ENCODE data around the gene GAS2L3. TPM values are rescaled to one million over a fixed set of nuclear protein-coding genes. Genes with fewer than 3 reads are reported as not detected.

Gene GAS2L3
- polyA plus RNA-seq, 1 of the 3 experiments (the other 2 are of a cell fraction): 1.6 TPM

GRCh38 chr12:100671396-100672074, 98.1 kb downstream of the GAS2L3 start:
- Histone ChIP-seq H3K9me3 (no peaks in the 10 kb centered on the region), H2AFZ (ENCODE audit: low read depth) (no peak overlapping the region), H3K4me2 (no peak overlapping the region), H3K36me3 (replicated peaks in 1 of 2; ENCODE audit: control insufficient read depth in 1 of 2, insufficient read depth in 2 of 2, low read length in 1 of 2) (no peaks in the 10 kb centered on the region), H3K27me3 (ENCODE audit: insufficient read depth) (no peaks in the 10 kb centered on the region), H3F3A (replicated peaks; ENCODE audit: insufficient read depth) (peaks cover 4% of the 10 kb centered on the region), H3K4me1 (ENCODE audit: control insufficient read depth in 1 of 2, insufficient read depth in 2 of 2, low read depth in 1 of 2, low read length in 1 of 2) (peaks cover 0 to 2% of the 10 kb centered on the region in 2 experiments; a peak in 1 of 4 replicates), H3K4me3 (ENCODE audit: low read depth in 2 of 2, low read length in 1 of 2) (no peak overlapping the region; a peak in 1 of 4 replicates), H3K9ac (no peak overlapping the region), H3K27ac (ENCODE audit: low read depth in 2 of 2, low read length in 1 of 2) (no peak overlapping the region), H3K9me2 (no peaks in the 10 kb centered on the region), H3K79me2 (ENCODE audit: insufficient read depth) (no peaks in the 10 kb centered on the region), H4K20me1 (ENCODE audit: insufficient read depth) (no peaks in the 10 kb centered on the region)
- no peak for DNase-seq
- ChIA-PET POLR2A (no interaction called here), CTCF (interaction anchor here (1.0 to 3.9 kb wide), 7 partner anchors 11 to 436 kb away, joined by 3 to 20 read pairs (median 5); no protein-coding TSS in a partner anchor)
- TF ChIP-seq REST (IDR thresholded peaks at IDR 0.05; ENCODE audit: low read depth, low read length): no peak
- no peak for TF ChIP-seq IRF3 (IDR thresholded peaks at IDR 0.05; ENCODE audit: low read depth, low read length)
- TF ChIP-seq RFX5 (IDR thresholded peaks at IDR 0.05; ENCODE audit: low read length): no peak
- TF ChIP-seq GABPA (IDR thresholded peaks at IDR 0.05; ENCODE audit: low read depth): no peak
- TF ChIP-seq FOXM1 (IDR thresholded peaks at IDR 0.05; ENCODE audit: low read depth): no peak
- TF ChIP-seq RCOR1 (IDR thresholded peaks at IDR 0.05; ENCODE audit: low read length): no peak
- no peak for TF ChIP-seq SMC3 (IDR thresholded peaks at IDR 0.05; ENCODE audit: low read depth, low read length)
- WGBS (ENCODE audit: low lambda C conversion rate): 37% methylated on average over 6 of the region's 7 CpGs

- Histone ChIP-seq H2AFZ (ENCODE audit: low read depth) (no peak overlapping the region), H3K79me2 (ENCODE audit: insufficient read depth) (no peaks in the 10 kb centered on the region), H3K9me3 (no peaks in the 10 kb centered on the region), H4K20me1 (ENCODE audit: insufficient read depth) (no peaks in the 10 kb centered on the region), H3K4me1 (ENCODE audit: control insufficient read depth in 1 of 2, insufficient read depth in 2 of 2, low read depth in 1 of 2, low read length in 1 of 2) (peaks cover 0 to 2% of the 10 kb centered on the region in 2 experiments; a peak in 1 of 4 replicates), H3F3A (replicated peaks; ENCODE audit: insufficient read depth) (peaks cover 4% of the 10 kb centered on the region), H3K9me2 (no peaks in the 10 kb centered on the region), H3K27ac (ENCODE audit: low read depth in 2 of 2, low read length in 1 of 2) (no peak overlapping the region), H3K4me3 (ENCODE audit: low read depth in 2 of 2, low read length in 1 of 2) (no peak overlapping the region; a peak in 1 of 4 replicates), H3K9ac (no peak overlapping the region), H3K36me3 (replicated peaks in 1 of 2; ENCODE audit: control insufficient read depth in 1 of 2, insufficient read depth in 2 of 2, low read length in 1 of 2) (no peaks in the 10 kb centered on the region), H3K4me2 (no peak overlapping the region), H3K27me3 (ENCODE audit: insufficient read depth) (no peaks in the 10 kb centered on the region)
- POLR2A ChIA-PET: no interaction called here
- WGBS (ENCODE audit: low lambda C conversion rate): no CpG with 5 or more reads among the region's 2 CpGs
- peak; percentile 54 for TF ChIP-seq CTCF (IDR thresholded peaks at IDR 0.05)
- no peak for TF ChIP-seq GATA2 (CRISPR knock-in tag; IDR thresholded peaks at IDR 0.05)
- no peak for TF ChIP-seq RFX5 (IDR thresholded peaks at IDR 0.05; ENCODE audit: low read length)
- no peak for TF ChIP-seq TEAD4 (IDR thresholded peaks at IDR 0.05; ENCODE audit: borderline replicate concordance, insufficient read depth)
- peak; percentile 30 for DNase-seq
- CTCF ChIA-PET: interaction anchor here (1.0 to 3.9 kb wide), 7 partner anchors 10 to 437 kb away, joined by 3 to 20 read pairs (median 5); no protein-coding TSS in a partner anchor
These were observed 98.7 kb downstream of the GAS2L3 start for GRCh38 chr12:100672075-100672592.
